CD4-positive, alpha-beta T cell treated with Interleukin-6 at 100 ng/mL for 8 hours (primary cell): Measurements from ENCODE around the gene PCDHGB2.
"Not testable (repeated sequence)": the region's sequence is repeated elsewhere in the genome, so short reads cannot be mapped to it uniquely, and the experiment has no call there.

ENCODE experiments used
- DNase-seq: peaks from one replicate; pipeline ENCODE4 v3.0.0-alpha.2; 2020; ENCODE audit warnings: mixed read lengths, low spot score

PCDHGB2 gene

DNA sequence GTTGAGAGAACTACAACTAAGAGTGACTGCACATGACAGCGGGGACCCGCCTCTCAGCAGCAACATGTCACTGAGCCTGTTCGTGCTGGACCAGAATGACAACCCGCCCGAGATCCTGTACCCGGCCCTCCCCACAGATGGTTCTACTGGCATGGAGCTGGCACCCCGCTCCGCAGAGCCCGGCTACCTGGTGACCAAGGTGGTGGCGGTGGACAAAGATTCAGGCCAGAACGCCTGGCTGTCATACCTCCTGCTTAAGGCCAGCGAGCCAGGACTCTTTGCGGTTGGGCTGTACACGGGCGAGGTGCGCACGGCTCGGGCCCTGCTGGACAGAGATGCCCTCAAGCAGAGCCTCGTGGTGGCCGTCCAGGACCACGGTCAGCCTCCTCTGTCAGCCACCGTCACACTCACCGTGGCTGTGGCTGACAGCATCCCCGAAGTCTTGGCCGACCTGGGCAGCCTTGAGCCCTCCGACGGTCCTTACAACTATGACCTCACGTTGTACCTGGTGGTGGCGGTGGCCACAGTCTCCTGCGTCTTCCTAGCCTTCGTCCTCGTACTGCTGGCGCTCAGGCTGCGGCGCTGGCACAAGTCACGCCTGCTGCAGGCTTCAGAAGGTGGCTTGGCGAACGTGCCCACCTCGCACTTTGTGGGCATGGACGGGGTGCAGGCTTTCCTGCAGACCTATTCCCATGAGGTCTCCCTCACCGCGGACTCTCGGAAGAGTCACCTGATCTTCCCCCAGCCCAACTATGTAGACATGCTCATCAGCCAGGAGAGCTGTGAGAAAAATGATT is 24.9 kb downstream of the PCDHGB2 start:
- no peak for DNase-seq

DNA sequence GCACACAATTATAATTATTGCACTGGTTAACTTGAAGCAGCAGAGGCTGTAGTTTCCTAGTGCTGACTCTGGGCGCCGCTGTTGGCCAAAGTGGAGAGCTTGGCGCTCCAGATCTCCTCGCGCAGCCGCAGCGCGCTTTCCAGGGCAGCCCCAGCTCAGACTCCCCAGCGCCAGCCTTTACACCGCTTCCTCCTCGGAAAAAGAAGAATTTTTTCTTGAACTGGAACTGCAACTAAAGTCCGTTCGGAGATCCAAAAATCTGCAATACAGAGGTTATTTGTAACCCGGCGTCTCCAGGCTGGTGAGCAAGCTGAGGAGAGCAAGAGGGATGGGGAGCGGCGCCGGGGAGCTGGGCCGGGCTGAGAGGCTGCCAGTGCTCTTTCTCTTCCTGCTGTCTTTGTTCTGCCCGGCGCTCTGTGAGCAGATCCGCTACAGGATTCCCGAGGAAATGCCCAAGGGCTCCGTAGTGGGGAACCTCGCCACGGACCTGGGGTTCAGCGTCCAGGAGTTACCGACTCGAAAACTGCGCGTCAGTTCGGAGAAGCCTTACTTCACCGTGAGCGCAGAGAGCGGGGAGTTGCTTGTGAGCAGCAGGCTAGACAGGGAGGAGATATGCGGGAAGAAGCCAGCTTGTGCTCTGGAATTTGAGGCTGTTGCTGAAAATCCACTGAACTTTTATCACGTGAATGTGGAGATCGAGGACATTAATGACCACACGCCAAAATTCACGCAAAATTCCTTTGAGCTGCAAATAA is 27.9 kb downstream of the PCDHGB2 start, which contains the start of gene PCDHGB4:
PCDHGB4 (plus strand) TSS at position 142 of the 755 bp plus-strand sequence; CDS start at position 329, 187 bp downstream.
- peak; percentile 8 for DNase-seq

DNA sequence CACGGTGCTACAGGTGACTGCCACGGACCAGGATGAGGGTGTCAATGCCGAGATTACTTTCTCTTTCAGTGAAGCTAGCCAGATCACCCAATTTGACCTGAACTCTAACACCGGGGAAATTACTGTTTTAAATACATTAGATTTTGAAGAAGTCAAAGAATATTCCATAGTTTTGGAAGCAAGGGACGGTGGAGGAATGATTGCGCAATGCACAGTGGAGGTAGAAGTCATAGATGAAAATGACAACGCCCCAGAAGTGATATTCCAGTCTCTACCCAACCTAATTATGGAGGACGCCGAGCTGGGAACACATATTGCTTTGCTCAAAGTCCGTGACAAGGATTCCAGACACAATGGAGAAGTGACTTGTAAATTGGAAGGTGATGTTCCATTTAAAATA is 28.9 kb downstream of the PCDHGB2 start:
- DNase-seq, result no peak

DNA sequence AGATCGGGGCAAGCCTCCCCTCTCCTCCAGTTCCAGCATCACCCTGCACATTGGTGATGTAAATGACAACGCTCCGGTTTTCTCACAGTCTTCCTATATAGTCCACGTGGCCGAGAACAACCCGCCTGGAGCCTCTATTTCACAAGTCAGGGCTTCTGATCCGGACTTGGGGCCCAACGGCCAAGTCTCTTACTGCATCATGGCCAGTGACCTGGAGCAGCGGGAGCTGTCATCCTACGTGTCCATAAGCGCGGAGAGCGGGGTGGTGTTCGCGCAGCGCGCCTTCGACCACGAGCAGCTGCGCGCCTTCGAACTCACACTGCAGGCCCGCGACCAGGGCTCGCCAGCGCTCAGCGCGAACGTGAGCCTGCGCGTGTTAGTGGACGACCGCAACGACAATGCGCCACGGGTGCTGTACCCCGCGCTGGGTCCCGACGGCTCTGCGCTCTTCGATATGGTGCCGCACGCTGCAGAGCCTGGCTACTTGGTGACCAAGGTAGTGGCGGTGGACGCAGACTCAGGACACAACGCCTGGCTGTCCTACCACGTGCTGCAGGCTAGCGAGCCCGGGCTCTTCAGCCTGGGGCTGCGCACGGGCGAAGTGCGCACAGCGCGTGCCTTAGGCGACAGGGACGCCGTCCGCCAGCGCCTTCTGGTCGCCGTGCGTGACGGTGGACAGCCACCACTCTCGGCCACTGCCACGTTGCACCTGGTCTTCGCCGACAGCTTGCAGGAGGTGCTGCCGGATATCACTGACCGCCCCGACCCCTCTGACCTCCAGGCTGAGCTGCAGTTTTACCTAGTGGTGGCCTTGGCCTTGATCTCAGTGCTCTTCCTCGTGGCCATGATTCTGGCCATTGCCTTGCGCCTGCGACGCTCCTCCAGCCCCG is 29.6 kb downstream of the PCDHGB2 start:
- no peak for DNase-seq

DNA sequence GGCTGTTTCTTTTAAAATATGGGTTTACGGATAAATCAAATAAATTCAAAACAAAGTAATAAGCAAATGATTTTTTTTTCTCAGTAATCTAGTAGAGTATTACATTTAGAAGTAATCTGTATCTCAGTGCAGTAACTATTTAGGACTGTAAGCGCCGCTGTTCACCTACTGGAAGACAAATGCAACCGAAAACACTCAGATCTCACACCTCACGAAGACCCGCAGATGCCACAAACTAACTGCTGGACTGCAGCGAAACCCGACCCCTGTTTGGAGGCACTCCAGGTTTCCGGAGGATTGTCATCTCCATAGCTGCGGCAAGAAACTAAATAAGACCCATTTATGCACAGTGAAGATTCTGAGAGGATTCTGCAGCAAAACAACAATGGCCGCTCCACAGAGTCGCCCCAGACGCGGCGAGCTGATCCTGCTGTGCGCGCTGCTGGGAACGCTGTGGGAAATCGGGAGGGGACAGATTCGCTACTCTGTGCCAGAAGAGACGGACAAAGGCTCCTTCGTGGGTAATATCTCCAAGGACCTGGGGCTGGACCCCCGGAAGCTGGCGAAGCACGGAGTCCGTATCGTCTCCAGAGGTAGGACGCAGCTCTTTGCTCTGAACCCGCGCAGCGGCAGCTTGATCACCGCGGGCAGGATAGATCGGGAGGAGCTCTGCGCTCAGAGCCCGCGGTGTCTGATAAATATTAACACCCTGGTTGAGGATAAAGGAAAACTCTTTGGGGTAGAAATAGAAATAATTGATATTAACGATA is 32.8 kb downstream of the PCDHGB2 start, which contains the start of gene PCDHGA8:
PCDHGA8 (plus strand) TSS at position 205 of the 770 bp plus-strand sequence; CDS start at position 386, 181 bp downstream.
- DNase-seq, result no peak

DNA sequence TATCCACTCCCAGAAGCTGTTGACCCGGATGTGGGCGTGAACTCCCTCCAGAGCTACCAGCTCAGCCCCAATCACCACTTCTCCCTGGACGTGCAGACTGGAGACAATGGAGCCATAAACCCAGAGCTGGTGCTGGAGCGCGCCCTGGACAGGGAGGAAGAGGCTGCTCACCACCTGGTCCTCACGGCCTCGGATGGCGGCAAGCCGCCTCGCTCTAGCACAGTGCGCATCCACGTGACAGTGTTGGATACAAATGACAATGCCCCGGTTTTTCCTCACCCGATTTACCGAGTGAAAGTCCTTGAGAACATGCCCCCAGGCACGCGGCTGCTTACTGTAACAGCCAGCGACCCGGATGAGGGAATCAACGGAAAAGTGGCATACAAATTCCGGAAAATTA is 33.5 kb downstream of the PCDHGB2 start:
- no peak for DNase-seq

DNA sequence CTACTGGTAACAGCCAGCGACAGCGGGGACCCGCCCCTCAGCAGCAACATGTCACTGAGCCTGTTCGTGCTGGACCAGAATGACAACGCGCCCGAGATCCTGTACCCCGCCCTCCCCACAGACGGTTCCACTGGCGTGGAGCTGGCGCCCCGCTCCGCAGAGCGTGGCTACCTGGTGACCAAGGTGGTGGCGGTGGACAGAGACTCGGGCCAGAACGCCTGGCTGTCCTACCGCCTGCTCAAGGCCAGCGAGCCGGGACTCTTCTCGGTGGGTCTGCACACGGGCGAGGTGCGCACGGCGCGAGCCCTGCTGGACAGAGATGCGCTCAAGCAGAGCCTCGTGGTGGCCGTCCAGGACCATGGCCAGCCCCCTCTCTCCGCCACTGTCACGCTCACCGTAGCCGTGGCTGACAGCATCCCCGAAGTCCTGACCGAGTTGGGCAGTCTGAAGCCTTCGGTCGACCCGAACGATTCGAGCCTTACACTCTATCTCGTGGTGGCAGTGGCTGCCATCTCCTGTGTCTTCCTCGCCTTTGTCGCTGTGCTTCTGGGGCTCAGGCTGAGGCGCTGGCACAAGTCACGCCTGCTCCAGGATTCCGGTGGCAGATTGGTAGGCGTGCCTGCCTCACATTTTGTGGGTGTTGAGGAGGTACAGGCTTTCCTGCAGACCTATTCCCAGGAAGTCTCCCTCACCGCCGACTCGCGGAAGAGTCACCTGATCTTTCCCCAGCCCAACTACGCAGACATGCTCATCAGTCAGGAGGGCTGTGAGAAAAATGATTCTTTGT is 34.8 kb downstream of the PCDHGB2 start:
- not testable (repeated sequence) for DNase-seq

DNA sequence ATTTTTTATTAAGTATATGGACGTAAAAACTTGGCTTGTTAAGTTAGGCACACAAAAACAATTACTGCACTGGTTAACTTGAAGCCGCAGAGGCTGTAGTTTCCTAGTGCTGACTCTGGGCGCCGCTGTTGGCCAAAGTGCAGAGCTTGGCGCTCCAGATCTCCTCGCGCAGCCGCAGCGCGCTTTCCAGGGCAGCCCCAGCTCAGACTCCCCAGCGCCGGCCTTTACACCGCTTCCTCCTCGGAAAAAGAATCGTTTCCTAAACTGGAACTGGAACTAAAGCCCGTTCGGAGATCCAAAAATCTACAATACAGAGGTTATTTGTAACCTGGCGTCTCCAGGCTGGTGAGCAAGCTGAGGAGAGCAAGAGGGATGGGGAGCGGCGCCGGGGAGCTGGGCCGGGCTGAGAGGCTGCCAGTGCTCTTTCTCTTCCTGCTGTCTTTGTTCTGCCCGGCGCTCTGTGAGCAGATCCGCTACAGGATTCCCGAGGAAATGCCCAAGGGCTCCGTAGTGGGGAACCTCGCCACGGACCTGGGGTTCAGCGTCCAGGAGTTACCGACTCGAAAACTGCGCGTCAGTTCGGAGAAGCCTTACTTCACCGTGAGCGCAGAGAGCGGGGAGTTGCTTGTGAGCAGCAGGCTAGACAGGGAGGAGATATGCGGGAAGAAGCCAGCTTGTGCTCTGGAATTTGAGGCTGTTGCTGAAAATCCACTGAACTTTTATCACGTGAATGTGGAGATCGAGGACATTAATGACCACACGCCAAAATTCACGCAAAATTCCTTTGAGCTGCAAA is 38.2 kb downstream of the PCDHGB2 start, which contains the start of gene PCDHGB5:
PCDHGB5 (plus strand) TSS at position 192 of the 796 bp plus-strand sequence; CDS start at position 373, 181 bp downstream.
- peak; percentile 14 for DNase-seq

DNA sequence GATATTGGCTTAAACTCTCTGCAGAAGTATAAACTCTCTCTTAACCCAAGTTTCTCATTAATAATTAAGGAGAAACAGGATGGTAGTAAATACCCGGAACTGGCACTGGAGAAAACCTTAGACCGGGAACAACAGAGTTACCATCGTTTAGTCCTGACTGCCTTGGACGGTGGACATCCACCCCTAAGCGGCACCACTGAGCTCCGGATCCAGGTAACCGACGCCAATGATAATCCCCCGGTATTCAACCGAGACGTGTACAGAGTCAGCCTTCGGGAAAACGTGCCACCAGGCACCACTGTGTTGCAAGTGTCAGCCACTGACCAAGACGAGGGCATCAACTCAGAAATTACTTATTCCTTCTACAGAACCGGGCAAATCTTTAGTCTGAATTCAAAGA is 38.8 kb downstream of the PCDHGB2 start:
- DNase-seq, result no peak

DNA sequence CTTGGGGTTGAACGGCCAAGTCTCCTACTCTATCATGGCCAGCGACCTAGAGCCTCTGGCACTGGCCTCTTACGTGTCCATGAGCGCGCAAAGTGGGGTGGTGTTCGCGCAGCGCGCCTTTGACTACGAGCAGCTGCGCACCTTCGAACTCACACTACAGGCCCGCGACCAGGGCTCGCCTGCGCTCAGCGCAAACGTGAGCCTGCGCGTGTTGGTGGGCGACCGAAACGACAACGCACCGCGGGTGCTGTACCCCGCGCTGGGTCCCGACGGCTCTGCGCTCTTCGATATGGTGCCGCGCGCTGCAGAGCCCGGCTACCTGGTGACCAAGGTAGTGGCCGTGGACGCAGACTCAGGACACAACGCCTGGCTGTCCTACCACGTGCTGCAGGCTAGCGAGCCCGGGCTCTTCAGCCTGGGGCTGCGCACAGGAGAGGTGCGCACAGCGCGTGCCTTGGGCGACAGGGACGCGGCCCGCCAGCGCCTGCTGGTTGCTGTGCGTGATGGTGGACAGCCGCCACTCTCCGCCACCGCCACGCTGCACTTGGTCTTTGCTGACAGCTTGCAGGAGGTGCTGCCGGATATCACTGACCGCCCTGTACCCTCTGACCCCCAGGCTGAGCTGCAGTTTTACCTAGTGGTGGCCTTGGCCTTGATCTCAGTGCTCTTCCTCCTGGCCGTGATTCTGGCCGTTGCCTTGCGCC is 39.9 kb downstream of the PCDHGB2 start:
- no peak for DNase-seq

DNA sequence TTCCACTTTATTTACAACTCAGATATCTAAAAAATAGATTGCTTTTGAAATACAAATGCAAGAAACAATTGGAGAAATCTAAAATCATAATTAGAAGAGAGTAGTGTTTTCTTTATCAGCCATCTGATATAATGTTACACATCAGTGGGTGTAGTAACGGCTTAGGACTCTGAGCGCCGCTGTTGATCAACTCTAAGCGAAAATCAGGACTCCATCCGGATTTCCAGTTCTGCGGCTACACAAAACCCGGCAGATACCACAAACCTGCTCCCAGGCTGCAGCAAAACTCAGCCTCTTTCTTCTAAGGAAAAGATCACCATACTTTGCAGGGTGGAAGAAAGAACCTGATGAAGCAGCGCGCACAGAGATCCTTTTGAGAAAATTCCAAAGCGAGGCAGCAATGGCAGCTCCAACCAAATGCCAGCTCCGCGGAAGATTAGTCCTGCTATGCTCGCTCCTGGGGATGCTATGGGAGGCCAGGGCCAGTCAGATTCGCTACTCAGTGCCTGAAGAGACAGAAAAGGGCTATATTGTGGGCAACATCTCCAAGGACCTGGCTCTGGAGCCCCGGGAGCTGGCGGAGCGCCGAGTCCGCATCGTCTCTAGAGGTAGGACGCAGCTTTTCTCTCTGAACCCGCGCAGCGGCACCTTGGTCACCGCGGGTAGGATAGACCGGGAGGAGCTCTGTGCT is 42.9 kb downstream of the PCDHGB2 start, which contains the start of gene PCDHGA9:
PCDHGA9 (plus strand) TSS at position 226 of the 691 bp plus-strand sequence; CDS start at position 401, 175 bp downstream.
- DNase-seq, result no peak

DNA sequence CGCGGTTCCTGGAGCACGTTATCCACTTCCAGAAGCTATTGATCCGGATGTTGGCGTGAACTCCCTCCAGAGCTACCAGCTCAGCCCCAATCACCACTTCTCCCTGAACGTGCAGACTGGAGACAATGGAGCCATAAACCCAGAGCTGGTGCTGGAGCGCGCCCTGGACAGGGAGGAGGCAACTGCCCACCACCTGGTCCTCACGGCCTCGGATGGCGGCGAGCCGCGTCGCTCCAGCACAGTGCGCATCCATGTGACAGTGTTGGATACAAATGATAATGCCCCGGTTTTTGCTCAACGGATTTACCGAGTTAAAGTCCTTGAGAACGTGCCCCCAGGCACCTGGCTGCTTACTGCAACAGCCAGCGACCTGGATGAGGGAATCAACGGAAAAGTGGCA is 43.6 kb downstream of the PCDHGB2 start:
- DNase-seq, result no peak

DNA sequence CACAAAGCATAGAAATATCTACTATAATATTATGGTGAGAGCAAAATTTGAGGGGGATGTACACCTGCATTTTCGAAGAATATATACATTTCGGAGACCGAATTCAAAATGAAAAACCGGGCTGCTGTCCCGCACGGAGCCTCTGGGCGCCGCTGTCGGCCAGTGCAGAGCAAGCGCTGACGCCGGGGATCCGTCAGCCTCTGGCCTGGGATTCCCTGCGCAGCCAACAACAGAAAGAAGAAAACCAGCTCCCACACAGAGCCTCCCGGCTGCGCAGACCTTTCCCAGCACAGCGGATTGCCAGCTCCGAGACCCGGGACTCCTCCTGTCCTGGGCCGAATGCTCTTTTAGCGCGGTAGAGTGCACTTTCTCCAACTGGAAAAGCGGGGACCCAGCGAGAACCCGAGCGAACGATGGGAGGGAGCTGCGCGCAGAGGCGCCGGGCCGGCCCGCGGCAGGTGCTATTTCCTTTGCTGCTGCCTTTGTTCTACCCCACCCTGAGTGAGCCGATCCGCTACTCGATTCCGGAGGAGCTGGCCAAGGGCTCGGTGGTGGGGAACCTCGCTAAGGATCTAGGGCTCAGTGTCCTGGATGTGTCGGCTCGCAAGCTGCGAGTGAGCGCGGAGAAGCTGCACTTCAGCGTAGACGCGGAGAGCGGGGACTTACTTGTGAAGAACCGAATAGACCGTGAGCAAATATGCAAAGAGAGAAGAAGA is 48.2 kb downstream of the PCDHGB2 start, which contains the start of gene PCDHGB6:
PCDHGB6 (plus strand) TSS at position 232 of the 716 bp plus-strand sequence; CDS start at position 414, 182 bp downstream.
- peak; percentile 17 for DNase-seq

DNA sequence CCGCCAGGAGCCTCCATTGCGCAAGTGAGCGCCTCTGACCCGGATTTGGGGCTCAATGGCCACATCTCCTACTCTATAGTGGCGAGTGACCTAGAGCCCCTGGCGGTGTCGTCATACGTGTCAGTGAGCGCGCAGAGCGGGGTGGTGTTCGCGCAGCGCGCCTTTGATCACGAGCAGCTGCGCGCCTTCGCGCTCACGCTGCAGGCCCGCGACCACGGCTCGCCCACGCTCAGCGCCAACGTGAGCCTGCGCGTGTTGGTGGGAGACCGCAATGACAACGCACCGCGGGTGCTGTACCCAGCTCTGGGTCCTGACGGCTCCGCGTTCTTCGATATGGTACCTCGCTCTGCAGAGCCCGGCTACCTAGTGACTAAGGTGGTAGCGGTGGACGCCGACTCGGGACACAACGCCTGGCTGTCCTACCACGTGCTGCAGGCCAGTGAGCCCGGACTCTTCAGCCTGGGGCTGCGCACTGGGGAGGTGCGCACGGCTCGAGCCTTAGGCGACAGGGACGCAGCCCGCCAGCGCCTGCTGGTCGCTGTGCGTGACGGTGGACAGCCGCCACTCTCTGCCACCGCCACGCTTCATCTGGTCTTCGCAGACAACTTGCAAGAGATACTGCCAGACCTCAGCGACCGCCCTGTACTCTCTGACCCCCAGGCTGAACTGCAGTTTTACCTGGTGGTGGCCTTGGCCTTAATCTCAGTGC is 50.0 kb downstream of the PCDHGB2 start:
- no peak for DNase-seq

DNA sequence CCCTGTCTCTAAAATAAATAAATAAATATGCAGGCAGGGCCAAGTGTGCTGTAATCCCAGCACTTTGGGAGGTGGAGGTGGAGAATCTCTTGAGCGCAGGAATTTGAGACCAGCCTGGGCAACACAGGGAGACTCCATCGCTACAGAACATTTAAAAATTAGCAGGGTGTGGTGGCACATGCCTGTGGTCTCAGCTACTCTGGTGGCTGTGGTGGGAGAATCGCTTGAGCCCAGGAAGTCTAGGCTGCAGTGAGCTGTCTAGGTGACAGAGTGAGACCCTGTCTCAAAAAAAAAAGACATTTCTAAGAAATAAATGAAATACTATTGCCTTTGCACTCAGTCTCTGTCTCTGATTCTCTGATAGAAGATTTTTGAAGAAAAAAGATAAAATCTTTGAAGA is 51.8 kb downstream of the PCDHGB2 start:
- DNase-seq, result no peak
